Left renal pelvis (tissue), 4 donors: ENCODE results near the gene PDE4B. TPM values are rescaled to one million over a fixed set of nuclear protein-coding genes. Genes with fewer than 3 reads are reported as not detected.
A peak's percentile ranks its signal among the peaks of the same experiment; 100 is the strongest.
"Not testable (repeated sequence)": the region's sequence is repeated elsewhere in the genome, so short reads cannot be mapped to it uniquely, and the experiment has no call there.

Experiments
- DNase-seq, 4 donors: peaks; one replicate each; pipeline ENCODE4 v3.0.0-alpha.2; 2013; ENCODE audit warnings: low read depth in 4 of 4, low spot score in 3 of 4
- polyA plus RNA-seq, 4 donors: library from polyadenylated mRNA; unstranded; fragments of 120-200 nt; gene quantifications; one replicate each; pipeline ENCODE4 v1.2.1, GENCODE V29; 2013; ENCODE audit not compliant: insufficient read length in 4 of 4

PDE4B gene
- polyA plus RNA-seq, 4 donors, result 6.5 to 11.2 (median 8.3) TPM

GRCh38 chr1:66399888-66400529 is 607.3 kb downstream of the PDE4B start:
- no peak for DNase-seq

- no peak for DNase-seq
These were observed 608.0 kb downstream of the PDE4B start for GRCh38 chr1:66400660-66401059.

GRCh38 chr1:66401244-66401643 is 608.5 kb downstream of the PDE4B start:
- DNase-seq, result no peak

GRCh38 chr1:66402194-66402593 is 609.5 kb downstream of the PDE4B start:
- peak in 3 of 4 donors; percentile 7 to 20 (median 19) for DNase-seq

GRCh38 chr1:66403007-66403731 is 610.5 kb downstream of the PDE4B start:
- no peak for DNase-seq

GRCh38 chr1:66405061-66405460 is 612.4 kb downstream of the PDE4B start:
- DNase-seq, result no peak

GRCh38 chr1:66411449-66411848 is 618.8 kb downstream of the PDE4B start:
- not testable (repeated sequence) for DNase-seq

- DNase-seq, result no peak
These were observed 620.0 kb downstream of the PDE4B start for GRCh38 chr1:66412704-66413103.

GRCh38 chr1:66413136-66413837 is 620.6 kb downstream of the PDE4B start:
- DNase-seq, result no peak

- no peak for DNase-seq
These were observed 621.1 kb downstream of the PDE4B start for GRCh38 chr1:66413838-66414175.

GRCh38 chr1:66415281-66415680 is 622.6 kb downstream of the PDE4B start:
- no peak for DNase-seq

GRCh38 chr1:66415866-66416265 is 623.2 kb downstream of the PDE4B start:
- DNase-seq, result no peak

- no peak for DNase-seq
These were observed 623.6 kb downstream of the PDE4B start for GRCh38 chr1:66416295-66416694.

- no peak for DNase-seq
These were observed 625.3 kb downstream of the PDE4B start for GRCh38 chr1:66418021-66418420.

GRCh38 chr1:66420171-66420570 is 627.5 kb downstream of the PDE4B start:
- not testable (repeated sequence) for DNase-seq

- not testable (repeated sequence) for DNase-seq
These were observed 628.2 kb downstream of the PDE4B start for GRCh38 chr1:66420906-66421305.

- no peak for DNase-seq
These were observed 630.1 kb downstream of the PDE4B start for GRCh38 chr1:66422804-66423203.
